CD14-positive monocyte (primary cell): ENCODE data around the gene DNAJC6. TPM values are rescaled to one million over a fixed set of nuclear protein-coding genes. Genes with fewer than 3 reads are reported as not detected.

ENCODE experiments used
- DNase-seq, 3 donors: peaks; one replicate each; pipeline ENCODE4 v3.0.0-alpha.2; 2011 to 2022
- H2AFZ ChIP-seq: 2 replicates; pipeline ENCODE4 v1.6.0; 2012; ENCODE audit warnings: mild to moderate bottlenecking, low read depth, low read length, inconsistent platforms; ENCODE audit not compliant: insufficient read depth, poor library complexity, severe bottlenecking
- H3K27ac ChIP-seq, 2 donors: 1 replicate in 1 of 2; 2 replicates in 1 of 2; pipeline ENCODE4 v1.5.1; 2012 to 2013; ENCODE audit warnings: low read length in 2 of 2, control low read depth in 1 of 2, inconsistent platforms in 1 of 2, low read depth in 1 of 2, mild to moderate bottlenecking in 1 of 2
- H3K27me3 ChIP-seq, 2 donors: one replicate each; pipeline versions ENCODE4 v1.6.0 to v1.6.1; 2011 to 2013; ENCODE audit warnings: low read length in 2 of 2; ENCODE audit not compliant: control insufficient read depth in 2 of 2, insufficient read depth in 2 of 2
- H3K36me3 ChIP-seq, 2 donors: replicated peaks in 1 of 2; 1 replicate in 1 of 2; 2 replicates in 1 of 2; pipeline versions ENCODE4 v1.5.1 to v1.6.1; 2012 to 2013; ENCODE audit warnings: low read length in 2 of 2, control low read depth in 1 of 2, inconsistent platforms in 1 of 2, mild to moderate bottlenecking in 1 of 2; ENCODE audit not compliant: insufficient read depth in 2 of 2, control insufficient read depth in 1 of 2
- H3K4me1 ChIP-seq, 2 donors: 1 replicate in 1 of 2; 2 replicates in 1 of 2; pipeline versions ENCODE4 v1.5.1 to v1.6.1; 2012 to 2013; ENCODE audit warnings: low read length in 2 of 2, control low read depth in 1 of 2, inconsistent platforms in 1 of 2, mild to moderate bottlenecking in 1 of 2, moderate library complexity in 1 of 2; ENCODE audit not compliant: insufficient read depth in 2 of 2, control insufficient read depth in 1 of 2
- H3K4me2 ChIP-seq: replicated peaks from 2 replicates; pipeline ENCODE3; 2012; ENCODE audit warnings: low read length, moderate library complexity, mild to moderate bottlenecking; ENCODE audit not compliant: poor library complexity, severe bottlenecking; ENCODE audit errors: extremely low read depth
- H3K4me3 ChIP-seq, 3 experiments: fragments of 200-600 bp in 1 of 3; sonication (generic) in 1 of 3; replicated peaks in 1 of 3; 1 replicate in 2 of 3; 2 replicates in 1 of 3; pipeline ENCODE4 v1.5.1; 2011 to 2013; ENCODE audit warnings: low read length in 3 of 3, mild to moderate bottlenecking in 3 of 3, control low read depth in 2 of 3, low read depth in 2 of 3, inconsistent platforms in 1 of 3, moderate library complexity in 1 of 3
- H3K79me2 ChIP-seq: 2 replicates; pipeline ENCODE4 v1.6.0; 2012; ENCODE audit warnings: mild to moderate bottlenecking, control low read depth, inconsistent platforms, low read length, moderate library complexity; ENCODE audit not compliant: insufficient read depth
- H3K9ac ChIP-seq: 2 replicates; pipeline ENCODE4 v1.6.0; 2017; ENCODE audit warnings: low read length, mild to moderate bottlenecking; ENCODE audit not compliant: insufficient read depth, poor library complexity, severe bottlenecking
- H3K9me3 ChIP-seq, 2 donors: replicated peaks in 1 of 2; 1 replicate in 1 of 2; 2 replicates in 1 of 2; pipeline versions ENCODE4 v1.5.1 to v1.6.1; 2012 to 2013; ENCODE audit warnings: low read length in 2 of 2, control low read depth in 1 of 2; ENCODE audit not compliant: control insufficient read depth in 1 of 2, insufficient read depth in 1 of 2
- H4K20me1 ChIP-seq: 2 replicates; pipeline ENCODE4 v1.6.0; 2012; ENCODE audit warnings: mild to moderate bottlenecking, low read length, control low read depth, moderate library complexity; ENCODE audit not compliant: insufficient read depth
- H3K27ac Mint-ChIP-seq, 7 donors: one replicate each; pipeline ENCODE4 v1.8.0; 2020; ENCODE audit warnings: mild to moderate bottlenecking in 7 of 7, mixed read lengths in 7 of 7, moderate library complexity in 6 of 7, inconsistent platforms in 2 of 7
- H3K27me3 Mint-ChIP-seq, 3 donors: one replicate each; pipeline ENCODE4 v1.8.0; 2021 to 2022; ENCODE audit warnings: low read depth in 3 of 3, mild to moderate bottlenecking in 3 of 3, mixed read lengths in 3 of 3, moderate library complexity in 3 of 3, inconsistent platforms in 1 of 3
- H3K36me3 Mint-ChIP-seq, 2 donors: one replicate each; pipeline ENCODE4 v1.8.0; 2020; ENCODE audit warnings: mixed read lengths in 2 of 2, inconsistent platforms in 1 of 2, mild to moderate bottlenecking in 1 of 2
- H3K4me1 Mint-ChIP-seq: one replicate; pipeline ENCODE4 v1.8.0; 2020; ENCODE audit warnings: mild to moderate bottlenecking, mixed read lengths
- H3K4me3 Mint-ChIP-seq, 2 donors: one replicate each; pipeline ENCODE4 v1.8.0; 2020; ENCODE audit warnings: mild to moderate bottlenecking in 2 of 2, mixed read lengths in 2 of 2, moderate library complexity in 1 of 2
- H3K9me3 Mint-ChIP-seq, 7 donors: one replicate each; pipeline ENCODE4 v1.8.0; 2020 to 2022; ENCODE audit warnings: mixed read lengths in 7 of 7, mild to moderate bottlenecking in 6 of 7, moderate library complexity in 6 of 7, inconsistent platforms in 2 of 7
- CTCF ChIP-seq: fragments of 200-600 bp; IDR thresholded peaks from one replicate; pipeline ENCODE4 v1.8.0; 2022; ENCODE audit warnings: antibody characterized with exemption, mild to moderate bottlenecking
- WGBS: methylation state at CpG from one replicate; pipeline ENCODE4 v1.1.5; 2013; ENCODE audit warnings: missing lambda C conversion rate; ENCODE audit not compliant: insufficient coverage; 5-methylcytosine and 5-hydroxymethylcytosine counted together
- intact Hi-C, 2 donors: fragments of 100-400 bp; cut with micrococcal nuclease; formaldehyde crosslinking; loops; one replicate each; pipeline versions ENCODE4 v1.15.0 to v1.15.1; 2023
- polyA plus RNA-seq, 3 donors: library from polyadenylated mRNA; depleted of rRNA in 1 of 3; unstranded in 2 of 3; stranded (reverse) in 1 of 3; fragments of 300-500 nt in 2 of 3; fragments of >200 nt in 1 of 3; fragmentation: Illumina TruSeq in 2 of 3; gene quantifications; 1 replicate in 2 of 3; 2 replicates in 1 of 3; pipeline ENCODE4 v1.2.3, GENCODE V29; 2012 to 2021

The DNAJC6 gene
- polyA plus RNA-seq, 3 donors: 0.05 TPM; not detected in 2

GRCh38 chr1:65386439-65386838 is 77.1 kb downstream of the DNAJC6 start:
- H3K4me2 ChIP-seq: no peak overlapping the region
- H3K27me3 ChIP-seq: no peaks in the 10 kb centered on the region
- no peak for TF ChIP-seq CTCF
- no peaks in the 10 kb centered on the region for H4K20me1 ChIP-seq
- H3K4me3 ChIP-seq: no peak overlapping the region
- H3K9ac ChIP-seq: no peak overlapping the region
- no peak overlapping the region for H2AFZ ChIP-seq
- no peak for DNase-seq
- intact Hi-C loops: no loop called here
- H3K4me1 Mint-ChIP-seq: no peaks in the 10 kb centered on the region
- no peaks in the 10 kb centered on the region for H3K9me3 ChIP-seq
- no peak overlapping the region for H3K27ac Mint-ChIP-seq
- no peaks in the 10 kb centered on the region for H3K36me3 ChIP-seq
- H3K4me1 ChIP-seq: no peaks in the 10 kb centered on the region
- no peak overlapping the region for H3K27ac ChIP-seq
- H3K36me3 Mint-ChIP-seq: no peaks in the 10 kb centered on the region
- no peak overlapping the region for H3K4me3 Mint-ChIP-seq
- no peaks in the 10 kb centered on the region for H3K79me2 ChIP-seq
- no peaks in the 10 kb centered on the region for H3K27me3 Mint-ChIP-seq
- peaks cover 0 to 4% (median 0%) of the 10 kb centered on the region in 7 donors for H3K9me3 Mint-ChIP-seq
- no CpG with 5 or more reads among the region's 3 CpGs for WGBS

- no peak overlapping the region for H3K9ac ChIP-seq
- no peak for DNase-seq
- TF ChIP-seq CTCF: no peak
- 100% methylated on average over 1 of the region's 2 CpGs for WGBS
- H3K9me3 Mint-ChIP-seq: peaks cover 0 to 4% (median 0%) of the 10 kb centered on the region in 7 donors
- H2AFZ ChIP-seq: no peak overlapping the region
- H3K79me2 ChIP-seq: no peaks in the 10 kb centered on the region
- intact Hi-C loops: no loop called here
- no peak overlapping the region for H3K27ac Mint-ChIP-seq
- no peaks in the 10 kb centered on the region for H3K27me3 ChIP-seq
- no peak overlapping the region for H3K27ac ChIP-seq
- no peaks in the 10 kb centered on the region for H3K36me3 ChIP-seq
- H3K27me3 Mint-ChIP-seq: no peaks in the 10 kb centered on the region
- H3K9me3 ChIP-seq: no peaks in the 10 kb centered on the region
- H4K20me1 ChIP-seq: no peaks in the 10 kb centered on the region
- no peaks in the 10 kb centered on the region for H3K36me3 Mint-ChIP-seq
- H3K4me3 Mint-ChIP-seq: no peak overlapping the region
- no peaks in the 10 kb centered on the region for H3K4me1 Mint-ChIP-seq
- H3K4me3 ChIP-seq: no peak overlapping the region
- H3K4me1 ChIP-seq: no peaks in the 10 kb centered on the region
- H3K4me2 ChIP-seq: no peak overlapping the region
Observed at GRCh38 chr1:65387821-65388220, 78.5 kb downstream of the DNAJC6 start.
